GM19240 (cell line): ENCODE measurements around the gene NUDT17.

Experiments used
- DNase-seq: peaks from one replicate; pipeline ENCODE4 v3.0.0; 2011; ENCODE audit warnings: low spot score; ENCODE audit not compliant: insufficient read length

NUDT17 gene

DNA sequence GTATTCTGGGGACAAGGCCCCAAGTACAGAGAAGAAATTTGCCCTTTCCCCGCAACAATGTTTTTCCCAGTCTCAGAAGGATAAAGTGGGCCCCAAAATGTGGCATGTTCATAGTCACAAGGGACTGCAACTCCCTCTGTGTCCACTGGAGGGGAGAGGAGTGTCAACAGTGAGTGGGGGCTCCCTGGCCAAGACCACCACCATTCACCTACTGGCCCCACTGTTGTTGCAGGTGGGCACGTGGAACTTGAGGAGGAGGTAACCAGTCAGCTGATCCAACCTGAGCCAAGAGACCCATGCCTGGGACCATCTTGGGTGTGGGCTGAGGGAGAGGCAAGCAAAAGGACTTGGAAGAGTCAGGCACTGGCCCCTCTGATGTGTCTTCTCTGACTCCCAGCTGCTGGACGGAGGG, 777 bp downstream of the NUDT17 start:
- peak; percentile 44 for DNase-seq

DNA sequence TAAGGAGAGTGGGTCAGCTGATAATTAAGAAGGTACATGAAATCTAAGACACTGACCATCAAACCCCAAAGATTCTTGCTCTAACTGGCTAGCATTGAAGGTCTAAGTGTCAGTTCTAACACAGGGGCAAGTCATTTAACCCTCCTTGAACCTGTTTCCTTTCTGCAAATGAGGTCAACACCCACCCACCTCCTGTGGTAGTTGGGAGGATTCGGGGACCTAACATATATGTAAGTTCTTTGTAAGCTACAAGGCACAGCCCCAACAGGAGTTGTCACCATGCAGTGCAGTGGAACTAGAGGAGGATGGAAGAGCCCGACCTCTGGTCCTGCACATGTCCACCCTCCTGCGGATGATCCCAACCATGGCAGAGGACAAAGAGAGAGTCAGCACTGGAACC, 2.4 kb downstream of the NUDT17 start:
- DNase-seq = no peak

- no peak for DNase-seq
Observed at GRCh38 chr1:145849356-145850160, 4.1 kb downstream of the NUDT17 start.

DNA sequence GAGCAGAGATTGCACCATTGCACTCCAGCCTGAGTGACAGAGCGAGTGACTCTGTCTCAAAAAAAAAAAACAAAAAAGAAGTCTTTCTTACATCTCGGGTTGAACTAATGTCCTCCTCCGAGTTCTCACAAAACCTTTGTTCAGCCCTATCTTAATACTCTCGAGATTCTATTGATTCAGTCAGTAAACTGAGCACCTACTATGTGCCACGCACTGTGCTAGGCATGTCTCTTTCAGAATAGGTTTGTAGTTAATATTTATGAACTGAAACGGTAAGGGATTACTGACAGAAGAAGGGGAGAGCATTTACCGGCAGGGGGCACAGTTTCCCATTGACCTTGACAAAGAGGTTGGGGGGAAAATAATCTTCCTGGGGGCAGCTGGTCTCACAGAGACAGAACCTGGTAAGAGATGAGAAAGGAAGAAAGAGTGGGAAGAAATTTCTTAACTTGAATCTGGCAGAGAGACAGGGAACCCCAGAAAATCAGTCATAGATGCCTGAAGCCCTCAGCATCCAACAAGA, 10.1 kb downstream of the NUDT17 start:
- no peak for DNase-seq

DNA sequence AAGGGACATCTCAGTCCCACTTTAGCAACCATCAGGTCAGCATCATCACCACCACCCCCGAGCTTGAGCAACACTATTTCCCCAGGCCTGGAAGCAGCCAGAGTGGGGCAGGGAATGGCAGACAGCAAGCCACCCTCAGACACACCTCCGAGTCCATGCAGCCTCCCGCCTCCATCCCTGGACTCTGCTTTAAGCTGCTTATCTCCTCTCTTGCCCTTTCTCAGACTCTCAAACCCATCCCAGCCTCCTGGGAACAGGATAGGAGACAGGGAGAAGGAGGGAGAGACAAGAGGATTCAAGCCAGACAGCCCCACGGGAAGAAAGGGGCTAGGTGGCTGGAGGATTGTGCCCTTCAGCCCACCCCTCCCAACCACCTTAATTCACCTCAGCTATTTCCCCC, 11.7 kb downstream of the NUDT17 start:
- DNase-seq = no peak

GRCh38 chr1:145858238-145858900, 12.9 kb downstream of the NUDT17 start:
- peak; percentile 37 for DNase-seq

DNA sequence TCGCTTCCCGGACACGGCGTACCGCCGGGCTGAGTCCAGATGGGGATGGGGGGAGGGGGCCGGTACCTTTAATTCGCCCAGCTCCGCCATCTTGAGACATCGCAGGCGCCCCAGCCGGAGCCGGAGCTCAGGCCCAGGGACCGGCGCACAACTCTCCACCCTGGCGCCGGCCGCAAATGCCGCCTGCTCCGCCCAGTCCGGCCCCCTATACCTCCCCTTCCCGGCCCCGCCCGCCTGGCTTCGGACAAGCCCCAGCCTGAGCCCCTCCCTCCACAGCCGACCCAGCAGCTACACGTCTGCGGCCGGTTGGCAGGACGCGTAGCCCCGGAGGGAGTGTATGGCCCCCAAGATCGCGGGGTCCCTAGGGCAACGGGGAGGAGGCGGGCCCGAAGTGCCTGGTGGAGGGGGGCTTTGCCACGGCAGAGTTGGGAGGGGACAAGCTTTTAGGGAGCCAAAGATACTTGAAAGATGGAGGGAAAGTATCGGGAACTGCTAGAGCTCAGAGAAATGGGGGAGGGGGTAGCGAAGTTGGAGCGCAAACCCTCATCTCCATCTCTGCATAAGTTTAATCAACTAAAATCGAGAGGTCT, 13.6 kb downstream of the NUDT17 start, which contains the start of gene PIAS3:
TSS of gene PIAS3 (minus strand) at position 181 of the 590 bp plus-strand sequence. CDS start at position 90, 91 bp downstream.
- peak; percentile 85 for DNase-seq

GRCh38 chr1:145859491-145860023, 14.1 kb downstream of the NUDT17 start:
- DNase-seq = peak; percentile 82

DNA sequence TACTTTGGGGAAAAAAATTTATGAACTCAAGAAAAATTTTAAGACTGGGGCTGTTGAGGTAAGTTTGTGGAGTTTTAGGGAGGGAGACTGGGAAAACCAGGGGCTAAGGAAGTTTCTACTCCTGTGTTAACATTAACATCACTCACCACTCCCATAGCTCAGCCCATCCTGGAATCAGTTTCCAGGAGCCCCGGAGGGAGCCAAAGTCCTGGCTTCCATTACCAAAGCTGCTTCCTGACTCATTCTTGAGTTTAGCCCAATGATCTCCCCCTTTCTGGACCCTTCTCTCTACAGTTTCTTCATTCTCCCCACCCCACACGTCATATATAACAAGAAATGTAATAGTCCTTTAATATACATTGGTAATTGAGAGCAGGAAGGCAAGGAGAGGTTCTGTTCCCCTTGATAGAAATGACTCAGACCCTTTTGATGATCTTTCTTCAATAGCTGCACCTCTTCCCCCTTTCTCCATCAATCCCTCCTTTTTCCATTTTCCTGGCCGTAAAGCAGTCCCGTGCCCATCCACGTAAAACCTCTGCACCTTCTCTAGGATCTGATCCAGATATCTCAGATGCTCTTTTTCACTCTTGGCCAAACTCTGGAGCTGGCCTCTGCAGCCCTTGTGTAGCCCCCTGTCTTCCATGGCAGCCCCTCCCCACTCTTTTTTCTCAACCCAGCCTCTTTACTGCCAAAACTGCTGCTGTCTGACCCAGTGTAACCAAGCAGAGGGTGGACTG, 18.0 kb downstream of the NUDT17 start:
- DNase-seq = no peak

GRCh38 chr1:145868232-145868631, 22.8 kb downstream of the NUDT17 start:
- no peak for DNase-seq

GRCh38 chr1:145871994-145872924, 26.8 kb downstream of the NUDT17 start:
- DNase-seq = no peak

- no peak for DNase-seq
Observed at GRCh38 chr1:145874646-145875045, 29.2 kb downstream of the NUDT17 start.

GRCh38 chr1:145877923-145878486, 32.6 kb downstream of the NUDT17 start:
- DNase-seq = no peak

- DNase-seq = no peak
Observed at GRCh38 chr1:145878724-145879123, 33.3 kb downstream of the NUDT17 start.

DNA sequence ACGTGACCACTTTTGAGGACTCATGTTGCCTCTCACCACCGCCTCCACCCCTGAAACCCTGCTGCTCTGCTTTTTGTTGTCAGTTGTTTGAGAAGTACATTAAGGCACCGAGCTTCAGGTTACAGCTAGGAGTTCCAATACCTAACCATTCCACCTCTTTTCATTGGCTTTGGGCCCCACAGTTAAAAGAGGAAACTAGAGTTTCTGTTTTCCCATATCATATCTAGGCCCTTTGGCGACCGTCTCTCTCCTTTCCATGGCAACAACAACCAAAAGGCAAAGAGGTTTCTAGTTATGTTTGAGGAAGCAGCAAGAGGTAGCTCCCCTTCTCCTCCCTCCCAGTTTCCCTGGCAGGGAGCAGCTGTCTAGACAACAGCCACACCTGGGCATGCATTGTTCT, 34.3 kb downstream of the NUDT17 start:
- no peak for DNase-seq

- no peak for DNase-seq
Observed at GRCh38 chr1:145884675-145885074, 39.2 kb downstream of the NUDT17 start.

GRCh38 chr1:145885738-145886287, 40.4 kb downstream of the NUDT17 start, which contains the start of gene ANKRD35:
Gene ANKRD35, minus strand, starts transcription at chr1:145885866. Its CDS starts 108 bp downstream, at chr1:145885758.
- DNase-seq = peak; percentile 98

- DNase-seq = no peak
Observed at GRCh38 chr1:145886390-145886789, 41.0 kb downstream of the NUDT17 start.

- DNase-seq = no peak
Observed at GRCh38 chr1:145886816-145887215, 41.4 kb downstream of the NUDT17 start.
